ENCODE results near the gene CARD9.
"Not testable (repeated sequence)": the region's sequence is repeated elsewhere in the genome, so short reads cannot be mapped to it uniquely, and the experiment has no call there.

Gene CARD9

GRCh38 chr9:136362450-136362784, 11.1 kb downstream of the CARD9 start:
- no peak for DNase-seq

DNA sequence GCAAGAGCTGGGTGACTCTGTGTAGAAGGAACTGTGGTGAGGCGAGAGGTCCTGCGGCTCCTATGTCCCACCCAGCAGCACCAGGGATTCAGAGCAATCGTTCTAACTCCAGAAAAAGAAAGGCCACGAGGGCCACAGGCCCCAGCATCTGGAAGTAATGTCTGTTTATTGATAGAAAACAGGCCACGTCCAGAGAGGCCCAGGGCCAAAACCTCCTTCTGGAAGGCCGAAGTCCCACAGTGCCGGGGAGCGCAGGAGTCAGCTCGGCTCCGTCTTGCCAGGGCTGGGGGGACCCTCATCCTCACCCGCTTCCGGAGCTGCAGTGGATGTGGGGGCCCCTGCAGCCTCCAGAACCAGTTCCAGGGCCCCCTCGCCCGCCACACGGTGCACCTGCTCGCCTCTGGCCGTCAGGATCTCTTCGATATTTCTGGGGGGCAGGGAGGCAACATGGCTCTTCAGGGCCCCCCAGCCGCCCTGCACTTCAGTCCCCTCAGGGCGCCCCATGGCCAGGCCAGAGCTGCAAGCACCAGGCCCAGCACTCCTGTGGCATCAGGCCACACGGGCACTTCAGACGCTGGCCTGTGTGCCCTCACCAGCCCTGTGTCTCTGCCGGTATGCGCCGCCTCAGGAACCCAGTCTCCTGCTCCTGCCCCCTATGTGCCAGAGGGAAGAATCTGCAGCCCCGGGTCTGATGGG, 11.6 kb downstream of the CARD9 start:
- DNase-seq: no peak

DNA sequence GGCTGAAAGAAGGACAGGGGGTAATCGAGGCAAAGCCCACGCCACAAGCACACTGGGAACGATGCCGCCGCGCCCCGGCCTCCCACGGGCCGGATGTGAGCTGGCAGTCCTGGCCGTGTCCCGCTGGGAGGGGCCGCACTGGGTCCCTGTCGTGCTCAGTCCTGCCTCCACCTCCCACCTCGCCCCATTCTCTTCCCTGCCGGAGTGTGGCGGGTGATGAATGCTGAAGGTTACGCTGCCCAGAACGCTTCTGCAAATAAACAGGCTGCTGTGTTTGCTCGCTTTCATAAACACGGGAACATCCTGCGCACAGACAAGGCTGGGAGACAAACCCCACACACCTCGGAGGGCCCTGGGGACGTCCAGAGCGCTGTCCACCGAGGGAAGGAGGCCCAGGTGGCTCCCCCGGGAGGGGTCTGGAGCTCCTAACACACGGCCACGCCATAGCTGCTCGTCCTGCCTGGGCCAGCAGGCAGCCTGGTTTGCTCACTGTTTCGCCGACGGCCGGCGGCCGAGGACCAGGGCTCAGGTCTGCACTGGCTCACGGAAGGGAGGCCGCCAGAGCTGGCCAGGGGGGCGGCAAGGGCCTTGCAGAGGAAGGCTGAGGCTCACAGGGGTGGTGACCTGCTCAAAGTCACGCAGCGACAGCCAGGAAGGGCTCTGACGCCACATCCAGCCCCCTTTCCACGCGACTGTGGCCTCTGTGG, 12.3 kb downstream of the CARD9 start:
- no peak for DNase-seq

DNA sequence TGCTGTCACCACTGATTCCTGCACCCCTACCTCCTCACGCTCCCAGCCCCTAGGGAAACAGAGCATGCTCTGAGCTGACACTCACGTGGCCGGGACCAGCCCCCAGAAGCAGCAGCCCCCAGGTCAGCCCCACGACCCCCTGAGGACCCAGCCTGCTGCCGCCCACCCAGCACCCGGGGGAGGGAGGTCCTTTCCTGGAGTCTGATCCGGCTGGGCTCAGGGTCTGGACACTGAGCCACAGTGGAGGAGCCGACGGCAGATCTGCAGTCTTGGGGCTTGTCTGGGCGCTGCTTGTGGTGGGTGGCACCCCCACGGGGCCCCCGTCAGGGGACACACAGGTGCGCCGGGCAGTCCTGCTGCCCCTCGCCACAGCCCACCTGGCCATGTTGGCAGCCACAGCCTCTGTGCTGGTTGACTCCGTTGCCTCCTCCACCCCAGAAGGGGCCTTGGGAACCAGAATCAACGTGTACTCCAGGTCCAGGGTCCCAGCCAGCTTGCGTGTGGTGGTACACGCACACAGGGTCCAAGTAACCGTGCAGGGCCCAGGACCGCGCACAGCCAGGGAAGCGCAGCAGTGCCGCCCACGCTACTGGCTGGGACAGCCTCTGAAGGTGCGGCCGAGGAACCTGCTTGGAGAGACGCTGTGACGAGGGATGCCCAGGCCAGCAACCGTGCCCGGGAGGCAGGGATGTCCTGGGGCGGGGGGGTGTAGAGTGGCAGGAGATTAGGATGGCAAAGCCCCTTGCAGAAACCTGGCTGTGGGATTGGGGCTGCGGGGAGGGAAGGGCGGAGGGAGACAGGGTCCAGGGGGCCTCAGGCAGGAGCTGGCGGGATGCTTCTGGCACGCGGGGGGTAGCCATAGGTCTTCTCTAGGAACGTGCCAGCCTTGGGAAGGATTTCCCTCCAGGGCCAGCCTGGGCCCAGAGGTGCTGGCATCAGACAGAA, 13.4 kb downstream of the CARD9 start:
- DNase-seq: no peak

- DNase-seq: no peak
Measured at GRCh38 chr9:136358888-136359287, 14.6 kb downstream of the CARD9 start.

GRCh38 chr9:136358016-136358415, 15.5 kb downstream of the CARD9 start:
- DNase-seq: no peak

DNA sequence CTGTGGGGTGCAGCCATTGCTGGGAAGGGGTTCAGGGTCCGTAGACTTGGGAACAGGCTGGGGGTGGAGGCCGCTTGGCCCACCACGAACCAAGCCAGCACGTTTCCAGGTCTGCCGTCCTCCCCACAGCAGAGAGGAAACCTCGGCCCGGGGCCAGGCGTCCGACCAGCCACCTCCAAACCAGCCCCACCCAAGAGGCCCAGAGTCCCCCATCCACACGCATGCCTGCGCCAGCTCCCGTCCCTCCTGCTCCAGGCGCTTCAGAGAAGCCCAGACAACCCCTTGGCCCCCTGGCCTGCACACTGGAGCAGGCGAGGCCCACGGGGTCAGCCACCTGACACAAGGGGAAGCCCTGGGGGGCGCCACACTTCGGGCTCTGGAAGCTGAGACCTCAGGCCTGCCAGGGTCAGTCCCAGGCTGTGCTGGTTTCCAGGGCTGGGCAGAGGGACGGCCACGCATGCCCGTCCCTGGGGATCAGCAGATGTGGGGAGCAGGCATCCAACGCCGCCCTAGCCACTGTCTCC, 16.2 kb downstream of the CARD9 start:
- DNase-seq: no peak

DNA sequence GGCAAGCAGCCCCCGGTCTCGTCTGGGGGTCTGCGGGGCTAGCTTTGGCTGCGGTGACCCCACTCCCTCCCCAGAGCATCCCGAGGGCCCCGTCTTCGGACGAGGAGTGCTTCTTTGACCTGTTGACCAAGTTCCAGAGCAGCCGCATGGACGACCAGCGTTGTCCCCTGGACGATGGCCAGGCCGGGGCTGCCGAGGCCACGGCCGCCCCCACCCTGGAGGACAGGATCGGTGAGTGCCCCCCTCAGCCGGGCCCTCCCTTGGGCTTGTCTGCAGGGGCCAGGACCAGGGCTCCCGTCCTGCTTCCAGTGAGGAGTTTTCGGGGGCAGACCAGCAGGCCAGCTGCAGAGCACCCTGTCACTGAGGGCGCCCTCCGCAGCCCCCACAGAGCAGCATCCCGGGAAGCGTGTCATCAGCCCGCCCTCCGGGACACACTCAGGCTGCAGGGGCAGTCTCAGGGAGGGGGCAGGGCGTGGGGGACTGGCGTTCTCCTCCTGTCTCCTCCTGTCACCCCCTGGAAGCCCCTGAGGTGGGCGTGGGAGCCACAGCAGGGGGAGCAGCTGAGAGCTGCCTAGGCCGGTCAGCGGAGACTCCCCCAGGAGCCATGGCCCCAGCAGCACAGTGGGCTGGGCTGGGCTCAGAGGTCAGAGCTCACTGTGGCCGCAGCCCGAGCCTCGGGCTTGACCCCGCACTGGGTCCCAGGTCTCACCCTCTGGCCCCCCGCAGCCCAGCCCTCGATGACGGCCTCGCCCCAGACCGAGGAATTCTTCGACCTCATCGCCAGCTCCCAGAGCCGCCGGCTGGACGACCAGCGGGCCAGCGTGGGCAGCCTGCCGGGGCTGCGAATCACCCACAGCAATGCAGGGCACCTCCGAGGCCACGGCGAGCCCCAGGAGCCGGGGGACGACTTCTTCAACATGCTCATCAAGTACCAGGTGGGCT, 17.6 kb downstream of the CARD9 start:
- no peak for DNase-seq

- no peak for DNase-seq
Measured at GRCh38 chr9:136354592-136355085, 18.8 kb downstream of the CARD9 start.

DNA sequence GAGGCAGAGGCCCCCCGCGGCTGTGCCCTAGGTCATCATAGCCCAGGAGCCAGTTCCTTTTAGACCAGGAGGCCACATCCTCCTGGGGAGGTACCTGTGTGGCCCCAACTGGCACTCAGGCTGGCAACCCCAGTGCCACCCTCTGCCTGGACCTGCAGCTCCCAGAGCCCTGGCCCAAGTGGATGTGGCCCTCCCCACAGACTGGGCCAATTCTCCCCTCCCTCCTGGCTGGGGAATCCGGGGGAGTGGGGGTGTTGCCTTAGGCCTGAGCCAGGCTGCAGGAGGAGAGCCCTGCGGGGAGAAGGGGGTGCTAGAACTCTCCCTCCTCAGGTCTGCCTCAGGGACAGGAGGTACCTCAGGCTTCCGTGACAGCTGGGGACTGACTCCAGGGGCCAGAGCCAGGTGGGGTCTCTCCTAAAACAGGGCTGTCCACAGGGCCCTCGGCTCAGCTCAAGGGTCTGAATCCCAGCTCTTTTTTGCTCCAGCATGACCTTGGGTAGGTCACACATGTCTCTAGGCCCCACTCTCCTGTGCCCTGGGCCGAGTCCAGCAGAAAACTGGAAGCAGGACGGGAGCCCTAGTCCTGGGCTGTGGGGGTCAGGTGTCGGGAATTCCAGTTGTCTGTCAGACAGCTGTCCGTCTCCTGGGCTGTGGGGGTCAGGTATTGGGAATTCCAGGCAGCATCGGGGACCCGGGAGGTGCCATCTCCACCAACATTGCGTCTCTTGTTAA, 19.5 kb downstream of the CARD9 start:
- DNase-seq: no peak

- no peak for DNase-seq
Measured at GRCh38 chr9:136353088-136353487, 20.4 kb downstream of the CARD9 start.

DNA sequence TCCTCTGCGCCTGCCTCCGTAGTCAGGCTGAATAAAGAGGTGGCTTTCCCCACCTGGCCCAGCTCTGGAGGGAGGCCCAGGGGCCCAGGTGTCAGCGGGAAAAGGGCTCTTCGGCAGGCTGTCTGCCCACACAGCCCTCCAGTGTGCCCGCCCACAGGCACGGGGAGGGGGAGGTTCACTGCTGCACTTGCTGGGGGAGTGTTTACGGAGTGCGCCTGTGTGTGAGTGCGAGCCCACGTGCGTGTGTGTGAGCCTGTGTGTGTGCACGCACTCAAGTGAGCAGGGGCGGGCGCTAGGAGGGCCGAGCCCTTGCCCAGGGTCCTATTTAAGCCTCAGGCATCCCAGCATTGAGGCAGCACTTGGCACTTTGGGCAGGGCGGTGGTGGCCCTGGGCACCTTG, 20.8 kb downstream of the CARD9 start:
- DNase-seq: no peak

DNA sequence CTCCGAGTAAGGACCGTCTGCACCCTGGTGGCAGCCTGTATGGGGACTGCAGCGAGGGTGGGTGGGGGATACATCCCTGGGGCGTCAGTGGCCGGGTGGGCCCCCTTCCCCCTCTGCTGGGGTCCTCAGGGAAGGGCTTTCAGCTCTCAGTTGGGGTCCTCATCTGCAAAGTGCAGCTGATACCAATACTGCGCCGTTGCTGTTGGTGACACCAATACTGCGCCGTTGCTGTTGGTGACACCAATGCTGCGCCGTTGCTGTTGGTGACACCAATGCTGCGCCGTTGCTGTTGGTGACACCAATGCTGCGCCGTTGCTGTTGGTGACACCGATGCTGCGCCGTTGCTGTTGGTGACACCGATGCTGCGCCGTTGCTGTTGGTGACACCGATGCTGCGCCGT, 21.6 kb downstream of the CARD9 start:
- DNase-seq: not testable (repeated sequence)

DNA sequence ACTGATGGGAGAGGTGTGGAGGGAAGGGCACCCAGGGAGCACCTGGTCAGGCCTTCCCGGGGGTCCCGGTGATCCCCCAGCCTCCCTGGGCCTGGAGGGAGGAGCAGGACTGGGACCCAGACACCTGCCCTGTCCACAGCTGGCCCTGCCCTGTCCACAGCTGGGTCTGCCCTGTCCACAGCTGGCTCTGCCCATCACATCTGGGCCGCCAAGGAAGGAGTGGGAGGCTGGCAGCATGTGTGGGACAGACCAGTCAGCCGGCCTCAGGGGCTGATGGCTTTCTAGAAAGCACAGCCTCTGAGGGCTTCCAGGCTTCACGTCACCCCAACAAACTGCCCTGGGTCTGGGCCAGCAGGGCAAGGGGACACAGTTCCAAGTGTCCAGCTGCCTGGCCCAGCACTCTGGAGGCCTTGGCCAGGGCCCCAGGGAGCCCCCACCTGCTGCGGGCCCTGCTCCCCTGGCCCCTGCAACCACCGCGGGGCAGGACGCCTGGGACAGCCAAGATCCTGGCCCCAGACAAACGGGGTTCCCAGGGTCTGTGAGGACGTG, 22.1 kb downstream of the CARD9 start:
- DNase-seq: no peak

GRCh38 chr9:136349546-136349945, 23.9 kb downstream of the CARD9 start:
- no peak for DNase-seq

DNA sequence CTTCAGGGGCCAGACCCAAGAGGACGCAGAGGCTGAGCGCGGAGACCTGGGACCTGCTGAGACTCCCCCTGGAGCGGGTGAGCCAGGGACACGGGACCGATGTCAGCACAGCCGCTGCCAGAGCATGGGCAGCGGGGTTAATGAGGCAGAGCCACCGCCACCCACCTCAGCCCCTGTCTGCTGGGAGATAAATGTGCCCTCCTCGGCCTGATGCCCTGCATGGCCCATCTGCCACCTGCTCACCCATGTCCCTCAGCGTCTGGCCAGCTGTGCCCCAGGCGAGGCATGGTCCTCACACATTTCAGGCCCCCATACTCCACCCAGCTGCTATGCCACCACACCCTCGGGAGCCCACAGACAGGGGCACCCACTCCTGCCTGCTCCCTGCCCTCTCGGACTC, 24.8 kb downstream of the CARD9 start:
- no peak for DNase-seq

DNA sequence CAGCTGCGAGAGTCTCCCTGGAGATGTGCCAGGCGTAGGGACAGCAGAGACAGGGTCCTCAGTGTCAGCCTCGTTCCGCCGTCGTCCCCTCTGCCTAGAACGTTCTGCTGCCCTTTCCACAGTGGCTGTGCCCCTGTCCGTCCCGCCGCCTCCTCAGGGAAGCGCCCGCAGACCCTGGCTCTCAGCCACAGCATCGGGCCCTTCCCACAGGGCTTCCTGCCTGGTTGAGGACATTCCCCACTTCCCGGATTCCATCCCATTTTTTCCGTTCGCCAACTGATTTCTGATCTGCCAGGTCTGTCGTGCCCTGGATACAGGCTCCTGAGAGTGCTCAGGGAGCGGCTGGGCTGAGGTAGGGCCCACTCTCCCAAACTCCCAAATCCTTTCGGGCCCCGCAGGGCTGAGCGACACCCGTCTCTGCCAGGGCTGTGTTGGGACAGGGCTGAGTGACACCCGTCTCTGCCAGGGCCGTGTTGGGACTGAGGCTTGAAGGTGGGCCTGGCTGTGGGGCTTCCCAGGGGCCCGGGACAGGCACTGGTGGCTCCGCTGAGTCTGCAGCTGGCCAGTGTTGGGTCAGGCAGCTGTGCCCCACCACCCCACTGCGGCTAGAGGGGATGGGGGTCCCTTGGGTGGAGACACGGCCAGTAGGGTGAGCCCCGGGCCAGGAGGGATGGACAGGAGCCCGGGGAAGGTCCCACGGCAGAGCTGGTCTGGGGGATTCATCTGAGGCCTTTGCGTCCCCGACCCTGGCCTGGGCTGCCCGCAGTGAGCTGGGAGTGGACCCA, 25.8 kb downstream of the CARD9 start:
- no peak for DNase-seq

- no peak for DNase-seq
Measured at GRCh38 chr9:136346927-136347465, 26.5 kb downstream of the CARD9 start.

DNA sequence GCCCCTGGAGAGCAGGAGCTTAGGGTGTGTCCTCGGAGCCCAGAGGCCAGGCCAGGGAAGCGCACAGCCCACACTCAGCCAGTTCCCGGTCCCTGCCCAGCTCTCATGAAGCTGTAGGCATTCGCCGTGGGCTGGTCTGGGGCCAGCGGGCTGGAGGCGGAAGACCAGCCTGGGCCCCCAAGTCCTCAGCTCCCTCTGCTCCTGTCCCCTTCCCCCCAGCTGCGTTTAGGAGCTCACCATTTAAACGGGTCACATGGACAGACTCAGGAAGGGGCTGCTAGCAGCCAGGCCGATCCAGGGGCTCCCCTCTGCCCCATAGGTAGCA, 27.4 kb downstream of the CARD9 start:
- DNase-seq: no peak
